Esophagus squamous epithelium (tissue), 4 donors: ENCODE data around the gene TMEM132D.

Experiments used
- CTCF ChIP-seq, 6 experiments: fragments of 450-650 bp in 4 of 6; fragments of 200-600 bp in 2 of 6; sonication (generic) in 2 of 6; IDR thresholded peaks; one replicate each; pipeline ENCODE4 v1.5.1; 2016 to 2019; ENCODE audit warnings: antibody characterized with exemption in 6 of 6, mild to moderate bottlenecking in 4 of 6, moderate library complexity in 4 of 6
- POLR2A ChIP-seq, 4 donors: fragments of 450-650 bp; IDR thresholded peaks; one replicate each; pipeline ENCODE4 v1.6.1; 2017; ENCODE audit warnings: antibody characterized with exemption in 4 of 4, mild to moderate bottlenecking in 4 of 4, moderate library complexity in 3 of 4

GRCh38 chr12:129190827-129191226, 713.0 kb downstream of the TMEM132D start:
- no peak for TF ChIP-seq CTCF (IDR thresholded peaks at IDR 0.05)
- no peak for TF ChIP-seq POLR2A (IDR thresholded peaks at IDR 0.05)
